ENCODE data around the gene APBB3.
A peak's percentile ranks its signal among the peaks of the same experiment; 100 is the strongest.
"Not testable (repeated sequence)": the region's sequence is repeated elsewhere in the genome, so short reads cannot be mapped to it uniquely, and the experiment has no call there.

APBB3 gene

GRCh38 chr5:140595538-140596300, 31.3 kb upstream of the APBB3 start:
- no peak overlapping the region for H3K4me3 ChIP-seq (replicated peaks; ENCODE audit: insufficient read depth, low read length)

GRCh38 chr5:140594169-140594568, 29.8 kb upstream of the APBB3 start:
- Histone ChIP-seq H3K4me3 (replicated peaks; ENCODE audit: insufficient read depth, low read length) (no peak overlapping the region), H3K27me3 (ENCODE audit: insufficient read depth, poor library complexity, severe bottlenecking) (no peaks in the 10 kb centered on the region), H3K27ac (replicated peaks) (no peak overlapping the region)
- DNase-seq (ENCODE audit: low read depth in 1 of 2, low spot score in 1 of 2) = no peak
- TF ChIP-seq GABPA (IDR thresholded peaks at IDR 0.05; ENCODE audit: low read depth) (no peak), CTCF (IDR thresholded peaks at IDR 0.05; ENCODE audit: insufficient read depth, low read length) (no peak), REST (IDR thresholded peaks at IDR 0.05; ENCODE audit: insufficient replicate concordance, low read depth) (no peak), SPI1 (IDR thresholded peaks at IDR 0.05; ENCODE audit: borderline replicate concordance, low read depth) (no peak), POLR2AphosphoS5 (IDR thresholded peaks at IDR 0.05; ENCODE audit: low read depth) (no peak)

More at GRCh38 chr5:140595538-140596300, 31.3 kb upstream of the APBB3 start:
- no peaks in the 10 kb centered on the region for H3K27me3 ChIP-seq (ENCODE audit: insufficient read depth, poor library complexity, severe bottlenecking)
- DNase-seq (ENCODE audit: low read depth in 1 of 2, low spot score in 1 of 2) = peak; percentile 93 to 97
- no peak for TF ChIP-seq CTCF (IDR thresholded peaks at IDR 0.05; ENCODE audit: insufficient read depth, low read length)
- TF ChIP-seq SPI1 (IDR thresholded peaks at IDR 0.05; ENCODE audit: borderline replicate concordance, low read depth) = peak; percentile 40; the same call in 1 of the 2 replicates
- peak; percentile 68 for TF ChIP-seq POLR2AphosphoS5 (IDR thresholded peaks at IDR 0.05; ENCODE audit: low read depth)
- TF ChIP-seq REST (IDR thresholded peaks at IDR 0.05; ENCODE audit: insufficient replicate concordance, low read depth) = no peak
- peak overlapping the region; percentile 59 for H3K27ac ChIP-seq (replicated peaks)

- H3K27ac ChIP-seq (replicated peaks); DNase-seq (ENCODE audit: low read depth in 1 of 2, low spot score in 1 of 2); H3K4me3 ChIP-seq (replicated peaks; ENCODE audit: insufficient read depth, low read length); H3K27me3 ChIP-seq (ENCODE audit: insufficient read depth, poor library complexity, severe bottlenecking): not testable (repeated sequence)
Measured at GRCh38 chr5:140593070-140593469, 28.7 kb upstream of the APBB3 start.

- no peak overlapping the region for H3K4me3 ChIP-seq (replicated peaks; ENCODE audit: insufficient read depth, low read length)
- H3K27ac ChIP-seq (replicated peaks) = peak overlapping the region; percentile 6; the same call in 1 of the 2 replicates
- H3K27me3 ChIP-seq (ENCODE audit: insufficient read depth, poor library complexity, severe bottlenecking) = no peaks in the 10 kb centered on the region
- TF ChIP-seq POLR2AphosphoS5 (IDR thresholded peaks at IDR 0.05; ENCODE audit: low read depth) (no peak), SPI1 (IDR thresholded peaks at IDR 0.05; ENCODE audit: borderline replicate concordance, low read depth) (no peak)
- peak in 1 of 2 experiments; percentile 38 for DNase-seq (ENCODE audit: low read depth in 1 of 2, low spot score in 1 of 2)
Measured at GRCh38 chr5:140591747-140592372, 27.5 kb upstream of the APBB3 start.
